HT-29 (cell line): ENCODE measurements around the gene ALG9. TPM values are rescaled to one million over a fixed set of nuclear protein-coding genes. Genes with fewer than 3 reads are reported as not detected.
A peak's percentile ranks its signal among the peaks of the same experiment; 100 is the strongest.

Experiments used
- DNase-seq: peaks from one replicate; pipeline ENCODE4 v3.0.0-alpha.2; 2015; ENCODE audit warnings: low spot score
- total RNA-seq: library from RNA; depleted of rRNA; stranded (reverse); fragments of >200 nt; shearing (Covaris generic); gene quantifications from 2 replicates; pipeline ENCODE4 v1.2.3, GENCODE V29; 2014

The ALG9 gene
- total RNA-seq, 1 experiment from 2014 or later = 23.9 TPM

DNA sequence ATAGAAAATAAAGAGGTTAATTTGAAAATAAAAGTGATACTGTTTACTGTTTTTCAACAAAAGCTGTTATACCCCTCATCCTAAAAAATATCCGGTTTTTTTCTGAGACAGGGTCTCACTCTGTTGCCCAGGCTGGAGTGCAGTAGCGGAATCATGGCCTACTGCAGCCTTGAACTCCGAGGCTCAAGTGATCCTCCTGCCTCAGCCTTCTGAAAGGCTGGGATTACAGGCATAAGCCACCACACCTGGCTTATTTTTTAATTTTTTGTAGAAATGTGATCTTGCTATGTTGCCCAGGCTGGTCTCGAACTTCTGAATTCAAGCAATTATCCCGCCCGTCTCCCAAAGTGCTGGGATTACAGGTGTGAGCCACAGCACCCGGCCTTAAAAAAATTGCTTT, 35.7 kb downstream of the ALG9 start:
- no peak for DNase-seq

DNA sequence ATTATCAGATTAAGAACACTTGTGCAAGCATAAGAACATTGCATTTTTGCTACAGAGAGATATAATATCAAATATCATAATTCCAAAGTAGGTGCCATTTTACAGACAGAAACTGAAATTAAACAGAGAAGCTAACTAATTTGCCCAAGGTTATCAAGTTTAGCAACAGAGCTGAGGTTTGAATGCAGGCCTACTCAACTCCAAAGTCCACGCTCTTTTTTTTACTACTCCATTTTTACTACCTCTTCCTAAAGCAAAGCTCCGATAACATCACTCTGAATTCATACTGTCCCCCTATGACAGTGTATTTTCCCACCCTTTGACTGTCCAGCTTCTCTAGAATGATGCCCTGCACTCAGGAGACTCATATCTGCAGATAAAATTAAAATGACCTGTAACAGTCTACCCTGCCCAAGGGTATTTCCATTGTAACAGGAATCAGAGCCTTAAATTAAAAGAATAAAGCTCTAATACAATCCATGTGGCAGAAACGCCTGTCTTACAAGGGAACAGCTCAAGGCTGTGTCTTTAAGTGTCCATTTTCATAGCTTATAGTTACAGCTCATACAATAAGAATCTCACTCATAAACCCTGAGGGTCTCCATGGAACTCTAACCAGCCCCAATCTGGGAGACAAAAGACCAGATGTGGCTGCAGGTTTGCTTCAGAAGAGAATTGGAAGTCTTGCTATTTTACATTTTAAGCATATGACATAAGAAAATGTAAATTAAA, 36.8 kb downstream of the ALG9 start:
- no peak for DNase-seq

DNA sequence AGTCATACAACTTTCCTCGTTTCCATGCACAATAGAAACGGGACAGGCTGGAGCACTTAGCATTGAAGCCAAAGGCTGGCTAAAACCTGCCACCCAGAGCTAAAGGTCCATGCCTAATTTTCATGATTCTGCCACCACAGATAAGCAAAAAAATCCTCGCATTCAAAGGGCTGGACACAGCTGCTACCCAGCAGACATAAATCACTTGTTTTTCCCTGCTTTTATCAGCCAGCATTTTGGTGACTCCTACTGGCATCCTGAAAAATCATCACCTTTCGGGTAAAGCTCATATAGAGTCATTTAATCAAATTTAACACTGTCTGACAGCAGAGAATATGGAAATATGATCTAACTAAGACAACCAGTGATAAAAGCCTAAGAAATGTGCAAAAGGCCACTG, 37.9 kb downstream of the ALG9 start:
- DNase-seq = no peak

DNA sequence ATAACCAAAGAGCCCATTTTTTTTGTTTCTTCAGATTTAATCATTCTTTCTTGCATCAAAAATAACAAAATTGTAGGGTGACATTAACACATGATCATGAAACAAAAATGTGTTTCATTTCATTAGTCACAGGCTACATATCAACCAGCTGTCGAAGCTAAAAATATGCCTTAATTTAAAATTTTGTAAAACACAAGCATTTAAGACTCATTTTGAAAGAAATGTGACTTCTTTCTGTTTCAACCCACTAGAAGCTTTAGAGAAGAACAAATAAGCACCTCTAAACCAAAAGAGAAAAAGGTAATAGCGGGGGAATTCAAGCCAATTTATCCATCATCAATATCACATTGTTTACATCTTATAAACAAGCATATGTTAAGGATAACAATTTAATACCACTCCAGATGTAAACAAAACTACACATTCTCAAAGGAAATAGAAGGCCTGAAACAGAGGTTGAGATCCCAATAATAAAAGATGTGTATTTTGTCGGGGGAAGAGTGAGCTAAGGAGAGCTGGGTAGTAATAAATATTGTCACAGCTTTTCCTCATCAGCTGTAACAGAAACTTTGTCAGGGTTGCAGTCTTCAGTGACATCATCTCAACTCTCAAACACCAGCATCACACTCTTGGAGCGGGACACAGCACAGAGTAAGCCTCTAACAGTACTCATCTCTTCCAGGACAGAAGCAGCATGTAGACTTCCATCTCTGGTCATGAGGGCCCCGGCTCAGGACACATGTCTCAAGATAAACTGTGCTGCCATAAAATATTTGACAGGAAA, 42.0 kb downstream of the ALG9 start:
- DNase-seq = no peak

DNA sequence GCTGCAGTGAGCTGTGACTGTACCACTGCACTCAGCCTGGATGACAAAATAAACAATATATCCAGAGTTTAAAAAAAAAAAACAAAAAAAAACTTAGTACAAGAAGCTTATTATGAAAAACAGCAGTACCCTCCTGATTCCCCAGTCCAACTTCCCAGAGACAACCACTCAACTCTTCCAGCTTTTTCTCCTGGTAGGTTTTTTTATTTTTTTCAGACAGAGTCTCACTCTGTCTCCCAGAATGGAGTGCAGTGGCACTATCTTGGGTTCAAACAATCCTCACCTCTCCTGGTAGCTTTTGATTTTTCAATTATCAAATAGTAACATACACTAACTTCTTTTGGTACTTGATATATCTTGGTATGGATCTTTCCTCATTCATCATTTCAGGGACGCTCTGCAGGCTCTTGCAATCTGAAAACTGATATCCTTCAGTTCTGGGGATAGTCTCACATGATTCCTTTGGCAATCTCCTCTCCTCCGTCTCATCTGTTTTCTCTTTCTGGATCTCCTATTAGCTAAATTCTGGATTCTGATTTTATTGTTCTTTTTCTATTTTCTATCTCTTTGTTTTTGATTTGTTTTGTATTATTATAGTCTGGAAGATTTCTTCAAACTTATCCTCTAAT, 44.9 kb downstream of the ALG9 start:
- DNase-seq = no peak

DNA sequence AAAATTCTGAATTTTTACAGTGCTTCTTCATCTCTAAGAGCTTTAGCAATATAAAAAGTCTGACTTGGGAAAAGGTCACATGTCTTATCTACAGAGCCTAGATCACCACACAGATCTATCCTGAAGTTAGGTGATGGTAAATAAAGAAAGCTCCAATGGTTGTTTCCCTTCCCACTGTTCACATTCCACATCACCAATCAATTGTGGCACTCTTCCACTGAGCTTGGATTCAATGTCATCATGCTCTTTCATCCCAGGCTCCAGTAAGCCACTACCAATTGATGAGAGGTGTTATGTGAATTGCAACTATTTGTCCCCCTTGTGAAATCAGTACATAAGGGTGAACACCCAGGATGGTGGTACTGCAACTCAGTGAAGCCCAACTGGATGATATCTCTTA, 47.8 kb downstream of the ALG9 start:
- DNase-seq = no peak

DNA sequence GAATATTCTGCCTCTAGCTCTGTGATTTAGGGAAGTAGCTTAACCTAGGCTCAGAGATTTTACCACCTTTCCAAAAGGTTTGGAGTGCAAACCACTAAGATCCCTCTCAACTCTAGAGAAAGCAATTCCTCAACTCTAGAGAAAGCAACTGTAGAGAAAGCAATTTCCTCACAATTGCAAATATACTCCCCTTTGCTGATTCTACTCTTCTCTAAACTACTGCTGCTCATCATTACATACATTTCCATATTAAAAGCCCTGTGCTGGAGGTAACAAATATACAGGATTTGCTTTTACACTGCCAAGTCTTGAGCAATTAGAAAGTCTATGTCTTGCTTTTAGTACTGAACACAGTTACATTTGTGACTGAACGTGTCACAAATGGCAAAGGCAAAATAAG, 48.2 kb downstream of the ALG9 start:
- DNase-seq = no peak

DNA sequence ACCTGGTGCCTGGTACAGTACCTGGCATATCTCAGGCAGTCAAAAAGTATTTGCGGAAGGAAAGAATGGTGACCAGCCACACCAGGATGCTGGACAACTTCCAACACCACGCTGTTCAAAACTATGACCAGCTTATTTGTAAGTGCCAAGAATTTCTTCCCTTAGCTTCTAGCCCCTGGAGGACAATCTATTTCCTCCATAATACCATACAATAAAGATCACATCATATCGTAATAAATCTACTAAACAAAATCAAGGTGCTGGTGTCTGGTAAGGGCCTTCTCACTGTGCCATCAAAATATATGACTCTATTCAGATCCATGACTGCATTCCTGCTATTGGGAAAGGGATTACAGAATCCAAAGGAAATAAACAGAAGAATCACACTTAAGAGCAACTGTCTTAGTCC, 51.5 kb downstream of the ALG9 start:
- DNase-seq = no peak

DNA sequence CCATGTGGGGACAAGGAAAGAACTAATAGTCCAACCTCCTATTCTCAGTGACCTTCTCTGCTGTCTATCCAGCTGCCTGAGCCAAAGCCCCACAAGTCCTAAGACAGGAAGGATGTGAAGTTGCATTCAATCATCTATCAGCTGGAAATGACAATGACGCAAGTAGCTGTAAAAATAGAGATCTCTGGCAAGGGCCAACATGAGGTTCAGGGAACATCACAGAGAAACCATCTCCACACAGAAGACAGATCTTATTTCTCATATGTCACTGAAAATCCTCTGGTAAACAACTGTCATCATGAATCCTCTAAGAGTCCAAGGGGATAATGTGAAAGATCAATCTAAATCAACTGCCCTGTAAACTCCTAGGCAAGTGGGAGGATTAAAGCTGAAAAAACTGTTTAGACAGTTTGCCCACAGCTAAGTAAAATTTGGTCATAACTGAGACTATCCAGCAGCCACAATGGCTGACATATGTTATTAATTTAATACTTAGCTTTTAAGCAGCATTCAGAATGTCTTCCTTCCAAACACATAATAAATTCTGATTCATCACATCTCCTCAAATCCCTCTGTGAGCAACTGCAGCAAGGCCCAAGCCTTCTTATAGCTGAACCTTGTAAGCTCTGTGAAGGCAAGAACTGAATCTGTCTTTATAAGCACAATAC, 52.1 kb downstream of the ALG9 start:
- DNase-seq = no peak

DNA sequence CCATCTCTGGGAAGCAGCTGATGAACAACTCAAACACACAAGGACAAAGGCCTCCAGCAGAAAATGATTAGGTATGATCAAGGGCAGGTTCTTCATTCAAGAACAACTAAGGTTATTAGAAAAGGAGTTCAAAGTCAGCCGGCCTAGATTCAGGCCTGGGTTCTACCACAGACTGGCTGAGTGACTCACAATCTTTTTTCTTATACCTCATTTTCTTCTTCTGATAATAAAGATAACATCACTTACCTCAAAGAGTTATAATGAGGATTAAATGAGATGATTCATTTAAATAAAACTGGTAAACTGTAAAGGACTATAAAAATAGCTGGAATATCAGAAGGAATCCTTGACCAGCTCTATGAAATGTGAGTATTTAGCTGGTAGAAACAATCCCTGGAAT, 55.9 kb downstream of the ALG9 start:
- DNase-seq = no peak

DNA sequence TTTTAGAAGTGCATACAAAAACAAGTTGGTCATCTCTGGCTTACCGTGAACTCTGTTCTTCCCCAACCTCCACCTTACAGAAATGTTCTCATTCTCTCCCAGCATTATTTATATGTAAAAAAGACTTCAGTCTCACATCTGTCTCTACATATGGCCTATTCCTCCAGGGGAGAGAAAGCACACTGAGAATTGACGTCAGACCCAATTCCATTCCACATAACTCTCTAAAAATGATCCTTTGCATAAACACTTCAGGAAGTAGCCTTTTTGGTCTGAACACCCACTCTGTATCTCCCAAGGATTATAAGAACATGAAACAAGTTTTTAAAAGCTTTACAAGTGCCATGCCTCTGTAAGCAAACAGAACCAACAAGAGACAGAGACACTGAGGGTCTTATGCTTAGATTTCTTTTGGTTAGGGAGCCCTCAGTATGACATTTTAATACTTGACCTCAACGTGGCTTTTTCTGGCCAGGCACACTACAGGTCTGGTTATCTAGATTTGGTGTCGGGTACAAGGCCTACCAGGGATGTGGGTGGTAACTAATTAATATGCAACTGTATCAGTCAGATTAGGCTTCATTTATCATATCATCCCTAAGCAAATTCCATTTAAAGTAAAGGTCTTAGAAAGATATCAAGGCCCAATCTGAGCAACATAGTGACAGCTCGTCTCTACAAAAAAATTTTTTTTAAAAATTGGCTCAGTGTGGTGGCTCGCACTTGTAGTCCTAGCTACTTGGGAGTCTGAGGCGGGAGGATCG, 56.6 kb downstream of the ALG9 start:
- no peak for DNase-seq

DNA sequence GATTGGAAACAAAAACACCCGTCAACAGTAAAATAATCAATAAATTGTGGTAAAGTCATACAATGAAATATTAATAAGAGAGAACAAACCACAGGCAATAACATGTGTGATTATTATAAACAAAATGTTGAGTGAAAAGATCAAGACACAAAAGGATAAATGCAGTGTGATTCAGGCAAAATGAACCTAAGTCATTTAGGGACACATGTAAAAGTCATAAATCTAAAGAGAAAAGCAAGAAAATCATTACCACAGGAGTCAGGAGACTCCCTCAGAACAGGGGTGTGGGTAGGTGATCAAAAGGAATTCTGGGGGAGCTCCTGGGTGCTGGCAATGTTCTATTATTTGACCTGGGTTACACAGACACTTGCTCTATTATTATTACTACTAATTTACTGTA, 57.3 kb downstream of the ALG9 start:
- no peak for DNase-seq

DNA sequence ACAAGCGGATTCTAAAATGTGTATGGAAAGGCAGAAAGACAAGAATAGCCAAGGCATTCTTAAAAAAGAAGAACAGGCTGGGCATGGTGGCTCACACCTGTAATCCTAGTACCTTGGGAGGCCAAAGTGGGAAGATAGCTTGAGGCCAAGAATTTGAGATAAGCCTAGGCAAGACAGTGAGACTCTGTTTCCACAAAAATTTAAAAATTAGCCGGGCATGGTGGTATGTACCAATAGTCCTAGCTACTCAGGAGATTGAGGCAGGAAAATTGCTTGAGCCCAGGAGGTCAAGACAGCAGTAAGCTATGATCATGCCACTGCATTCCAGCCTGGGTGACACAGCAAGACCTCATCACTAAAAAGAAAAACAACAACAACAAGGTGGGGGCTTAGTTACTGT, 59.2 kb downstream of the ALG9 start:
- no peak for DNase-seq

DNA sequence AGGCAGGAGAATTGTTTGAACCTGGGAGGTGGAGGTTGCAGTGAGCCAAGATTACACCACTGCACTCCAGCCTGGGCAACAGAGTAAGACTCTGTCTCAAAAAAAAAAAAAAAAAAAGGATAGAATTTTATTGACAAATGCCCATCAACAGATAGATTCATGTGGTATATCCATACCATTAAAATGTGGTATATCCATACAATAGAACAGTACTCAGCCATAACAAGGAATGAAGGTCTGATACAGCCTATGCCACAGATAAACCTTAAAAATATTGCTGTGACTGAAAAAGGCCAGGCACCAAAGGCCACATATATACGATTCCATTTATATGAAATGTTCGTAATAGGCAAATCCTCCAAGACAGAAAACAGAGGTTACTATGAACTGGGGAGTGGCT, 59.9 kb downstream of the ALG9 start:
- DNase-seq = no peak

DNA sequence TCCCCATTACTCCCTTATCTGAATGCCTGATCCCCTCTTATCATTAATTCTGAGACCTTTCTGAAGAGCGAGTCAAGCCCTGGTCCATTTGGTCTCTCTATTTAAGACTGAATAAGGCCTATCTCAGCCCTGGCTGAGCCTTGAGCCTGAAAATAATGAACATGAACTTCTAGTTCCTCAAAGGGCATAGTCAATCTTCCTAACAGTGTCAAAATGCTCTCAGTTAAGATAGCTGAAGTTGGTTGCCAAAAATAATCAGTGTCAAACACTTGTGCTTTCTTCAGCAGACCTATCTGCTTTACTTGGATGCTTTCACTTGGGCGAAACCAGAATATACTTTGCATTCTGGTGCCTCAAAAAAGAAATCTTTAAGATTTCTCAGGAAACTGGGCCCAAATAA, 62.5 kb downstream of the ALG9 start:
- no peak for DNase-seq

DNA sequence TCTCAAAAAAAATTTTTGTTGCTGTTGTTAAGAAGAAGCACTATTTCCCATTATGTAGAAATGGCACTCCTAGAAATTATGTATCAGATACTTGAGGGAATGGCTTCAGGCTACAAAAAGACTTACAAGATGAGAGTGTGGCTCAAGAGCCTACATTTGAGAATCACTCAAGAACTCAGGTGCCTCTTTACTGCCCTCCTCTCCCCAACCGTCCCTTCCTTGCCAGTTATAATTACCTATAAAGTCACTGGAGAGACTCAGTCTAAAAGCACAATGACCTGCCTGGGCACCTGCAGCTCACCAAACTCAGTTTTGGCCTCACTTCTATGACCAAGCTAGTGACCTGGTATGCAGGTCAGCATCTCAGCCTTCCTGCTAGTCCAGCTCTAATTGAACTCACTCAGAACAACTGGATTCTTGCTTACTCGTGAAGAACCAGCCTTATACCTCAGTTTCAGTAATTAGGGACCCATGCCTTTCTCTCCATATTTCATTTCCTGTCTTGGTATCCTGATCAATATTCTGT, 63.3 kb downstream of the ALG9 start:
- DNase-seq = no peak

DNA sequence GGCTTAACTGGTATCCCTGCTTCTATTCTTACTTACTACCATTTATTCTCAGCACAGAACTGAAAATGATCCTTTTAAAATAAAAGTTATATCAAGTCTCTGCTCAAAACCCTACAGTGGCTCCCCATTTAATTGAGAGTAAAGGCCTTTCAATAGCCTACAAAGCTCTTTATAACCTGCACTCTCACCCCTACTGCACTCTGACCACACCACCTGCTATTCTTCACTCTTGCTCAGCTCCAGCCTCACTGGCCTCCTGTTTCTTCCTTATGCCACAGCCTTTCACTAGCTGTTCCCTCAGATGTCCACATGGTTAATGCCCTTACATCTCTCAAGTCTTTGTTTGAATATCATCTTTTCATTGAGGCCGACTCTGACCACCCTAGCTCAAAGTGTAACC, 64.3 kb downstream of the ALG9 start:
- DNase-seq = no peak

DNA sequence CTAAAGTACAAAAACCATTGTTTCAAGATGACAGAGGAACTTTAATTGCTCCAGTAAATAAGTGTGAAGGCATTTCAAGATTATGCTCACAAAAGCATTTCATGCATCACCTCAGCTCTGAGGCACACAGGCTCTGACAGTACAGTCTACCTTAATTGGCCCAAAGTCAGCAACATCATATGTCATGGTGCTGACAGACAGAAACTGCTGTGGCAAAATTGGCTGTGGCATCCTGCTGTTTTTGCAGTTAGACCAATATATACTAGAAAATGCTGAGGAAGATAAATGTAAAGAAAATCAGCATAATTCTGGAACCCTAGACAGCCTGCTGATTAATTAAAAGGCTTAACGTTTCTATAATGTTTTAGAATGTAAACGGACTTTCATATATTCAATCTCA, 70.2 kb downstream of the ALG9 start:
- DNase-seq = no peak

DNA sequence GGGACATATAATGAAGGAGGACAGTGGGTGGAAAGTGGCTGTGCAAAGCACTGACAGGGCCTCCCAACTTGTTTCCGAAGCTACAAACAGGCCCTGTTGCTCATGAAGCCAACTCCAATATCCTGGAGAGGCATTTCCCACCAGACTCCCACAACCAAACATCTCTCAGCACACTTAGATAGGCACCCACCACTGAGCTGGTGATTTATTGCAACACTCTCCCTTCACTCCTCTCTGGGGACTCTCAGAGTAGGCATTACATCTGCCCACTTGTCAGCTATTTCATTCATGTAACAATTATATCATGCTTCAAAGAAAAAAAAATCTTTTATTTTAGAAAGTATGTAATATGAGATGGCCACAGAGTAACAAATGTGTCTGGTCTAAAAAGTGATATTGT, 73.1 kb downstream of the ALG9 start:
- DNase-seq = no peak

DNA sequence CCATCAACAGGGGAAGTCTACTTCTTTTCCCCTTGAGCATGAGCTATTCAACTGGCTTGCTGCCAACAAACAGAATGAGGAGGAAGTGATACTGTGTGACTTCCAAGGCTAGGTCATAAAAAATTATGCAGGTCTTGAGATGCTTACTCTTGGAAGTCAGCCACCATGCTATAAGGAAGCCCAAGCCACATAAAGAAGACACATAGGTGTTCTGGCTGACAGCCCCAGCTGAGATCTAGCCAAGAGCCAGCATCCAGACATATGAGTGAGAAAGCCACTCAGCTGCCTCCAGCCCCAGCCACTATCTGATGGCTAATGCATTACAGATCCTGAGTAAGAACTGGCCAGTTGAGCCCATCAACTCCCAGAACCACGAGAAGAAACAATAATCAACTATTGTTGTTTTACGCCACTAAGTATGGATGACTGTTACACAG, 74.2 kb downstream of the ALG9 start:
- peak; percentile 60 for DNase-seq

DNA sequence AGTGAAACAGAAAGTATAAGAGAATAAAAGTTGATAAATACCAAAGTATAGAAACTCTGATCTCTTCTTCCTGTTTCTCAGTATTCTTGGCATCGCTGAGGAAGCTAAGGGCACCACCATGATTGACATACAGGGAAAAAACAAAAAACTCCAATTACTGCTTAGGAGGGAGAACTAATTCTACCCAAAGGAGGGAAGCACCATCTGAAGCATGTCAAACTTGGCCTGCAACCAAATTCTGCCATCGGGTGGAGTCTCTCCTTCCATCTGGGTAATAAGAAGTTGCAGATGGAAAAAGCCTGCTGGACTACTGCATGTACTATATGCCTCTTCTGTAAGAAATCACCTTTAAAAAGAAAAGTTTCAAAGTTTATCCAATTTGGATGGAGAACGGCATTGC, 74.7 kb downstream of the ALG9 start:
- no peak for DNase-seq
